GM12801 (cell line): Measurements from ENCODE around the gene YIPF5.

Experiments
- CTCF ChIP-seq: IDR thresholded peaks from one replicate; pipeline ENCODE4 v1.5.1; 2011; ENCODE audit warnings: control low read depth; ENCODE audit not compliant: insufficient read length; ENCODE audit errors: extremely low read depth

The YIPF5 gene

GRCh38 chr5:144170276-144171024 is at the start of gene YIPF5, which contains the start of gene KCTD16:
YIPF5 (minus strand) TSS chr5:144170659; CDS start chr5:144169955, 704 bp downstream.
KCTD16 (plus strand) TSS chr5:144170873.
- no peak for TF ChIP-seq CTCF

- no peak for TF ChIP-seq CTCF
These were observed 49.4 kb upstream of the YIPF5 start for GRCh38 chr5:144219869-144220268.

GRCh38 chr5:144210655-144211054 is 40.2 kb upstream of the YIPF5 start:
- TF ChIP-seq CTCF, result no peak

- no peak for TF ChIP-seq CTCF
These were observed 38.9 kb upstream of the YIPF5 start for GRCh38 chr5:144209361-144209760.

- TF ChIP-seq CTCF, result no peak
These were observed 37.5 kb upstream of the YIPF5 start for GRCh38 chr5:144207875-144208444.

- no peak for TF ChIP-seq CTCF
These were observed 35.7 kb upstream of the YIPF5 start for GRCh38 chr5:144206141-144206540.

- TF ChIP-seq CTCF, result no peak
These were observed 34.7 kb upstream of the YIPF5 start for GRCh38 chr5:144205141-144205551.
